HG02884 (cell line): ENCODE results near the gene KRTAP19-8.

ENCODE experiments used
- ATAC-seq: cut with Tn5 transposase; IDR thresholded peaks from one replicate; pipeline ENCODE4 v1.9.1; 2021; ENCODE audit warnings: mild to moderate bottlenecking, moderate library complexity; ENCODE audit not compliant: unreplicated experiment

Gene KRTAP19-8

DNA sequence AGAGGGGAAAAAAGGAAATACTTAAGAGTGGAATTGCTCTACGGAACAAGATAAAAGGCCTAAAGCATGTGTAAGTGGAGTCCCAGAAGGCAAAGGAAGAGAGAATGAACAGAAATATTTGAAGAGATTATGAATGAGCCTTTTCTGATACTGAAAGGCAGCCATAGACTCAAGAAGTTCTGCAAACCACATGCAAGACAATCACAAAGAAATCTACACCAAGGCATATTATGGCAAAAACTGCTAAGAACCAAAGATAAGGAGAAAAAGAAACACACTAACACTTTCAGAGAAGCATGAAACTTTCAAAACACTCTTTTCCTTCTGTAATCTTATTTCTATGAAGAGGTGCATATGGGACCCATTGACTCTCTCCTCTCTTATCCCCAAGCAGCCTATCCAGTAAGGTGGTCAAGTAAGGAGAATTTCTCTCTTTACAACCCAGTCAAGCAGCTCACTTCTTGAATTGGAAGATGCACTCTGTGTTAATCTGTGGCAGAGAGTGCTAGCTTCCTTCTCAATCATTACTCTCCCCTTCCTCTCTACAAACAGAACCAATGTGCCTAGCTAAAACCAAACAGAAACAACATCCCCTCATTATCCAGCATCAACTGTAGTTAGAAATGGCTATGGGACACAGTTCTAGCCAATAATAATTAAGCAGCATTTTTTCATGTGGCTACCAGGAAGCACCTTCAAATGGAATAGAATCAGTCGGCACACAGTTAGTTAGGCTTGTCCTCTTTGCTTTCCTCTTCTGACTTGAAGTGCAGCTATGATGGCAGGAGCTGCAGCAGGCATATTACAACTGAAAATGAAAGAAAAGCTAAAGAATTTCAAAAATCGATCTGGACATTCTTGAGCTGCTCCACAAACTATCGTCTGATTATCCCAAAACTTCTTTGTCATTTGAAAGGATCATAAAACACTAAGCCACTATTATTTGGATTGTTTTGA, 25.9 kb downstream of the KRTAP19-8 start:
- no peak for ATAC-seq

DNA sequence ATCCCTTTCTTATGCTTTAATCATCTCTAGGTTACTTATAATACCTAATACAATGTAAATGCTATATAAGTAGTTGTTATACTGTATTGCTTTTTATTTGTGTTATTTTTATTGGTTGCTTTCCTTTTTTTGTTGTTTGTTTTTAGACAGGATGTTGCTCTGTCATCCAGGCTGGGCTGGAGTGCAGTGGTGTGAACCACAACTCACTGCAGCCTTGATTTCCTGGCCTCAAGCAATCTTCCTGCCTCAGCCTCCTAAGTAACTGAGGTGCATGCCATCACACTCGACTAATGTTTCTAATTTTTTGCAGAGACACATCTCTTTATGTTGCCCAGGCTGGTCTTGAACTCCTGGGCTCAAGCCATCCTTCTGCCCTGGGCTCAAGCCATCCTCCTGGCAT, 26.9 kb downstream of the KRTAP19-8 start:
- no peak for ATAC-seq

DNA sequence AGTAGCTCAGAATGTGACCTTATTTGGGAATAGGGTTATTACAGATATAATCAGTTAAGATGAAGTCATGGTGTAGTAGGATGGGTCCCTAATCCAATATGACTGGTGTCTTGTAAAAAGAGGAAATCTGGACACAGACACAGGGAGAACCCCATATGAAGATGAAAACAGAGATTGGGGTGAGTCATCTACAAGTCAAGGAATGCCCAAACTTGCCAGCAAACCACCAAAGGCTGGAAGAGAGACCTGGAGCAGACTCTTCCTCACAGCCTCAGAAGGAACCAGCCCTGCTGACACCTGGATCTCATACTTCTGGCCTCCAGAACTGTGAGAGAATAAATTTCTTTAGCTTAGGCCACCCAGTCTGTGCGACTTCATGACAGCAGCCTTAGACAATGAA, 29.9 kb downstream of the KRTAP19-8 start:
- ATAC-seq: no peak

DNA sequence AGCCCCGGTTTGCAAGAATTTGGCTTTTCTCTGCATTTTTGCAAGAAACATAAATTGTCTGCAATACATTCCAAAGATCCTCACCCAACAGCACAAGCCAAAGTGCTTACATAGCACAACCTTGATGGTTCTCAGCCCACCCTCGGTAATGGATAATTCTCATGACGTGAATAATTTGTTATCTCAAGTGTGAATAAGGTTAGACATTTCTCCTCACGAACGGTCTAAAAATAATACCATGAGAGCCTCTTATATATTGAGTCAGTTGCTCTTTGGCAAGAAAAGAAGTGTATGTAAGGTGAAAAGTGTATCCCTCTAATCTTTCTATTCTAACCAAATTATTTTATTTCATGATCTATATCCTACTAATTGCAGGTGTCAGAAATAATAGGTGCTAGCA, 33.3 kb downstream of the KRTAP19-8 start:
- no peak for ATAC-seq

DNA sequence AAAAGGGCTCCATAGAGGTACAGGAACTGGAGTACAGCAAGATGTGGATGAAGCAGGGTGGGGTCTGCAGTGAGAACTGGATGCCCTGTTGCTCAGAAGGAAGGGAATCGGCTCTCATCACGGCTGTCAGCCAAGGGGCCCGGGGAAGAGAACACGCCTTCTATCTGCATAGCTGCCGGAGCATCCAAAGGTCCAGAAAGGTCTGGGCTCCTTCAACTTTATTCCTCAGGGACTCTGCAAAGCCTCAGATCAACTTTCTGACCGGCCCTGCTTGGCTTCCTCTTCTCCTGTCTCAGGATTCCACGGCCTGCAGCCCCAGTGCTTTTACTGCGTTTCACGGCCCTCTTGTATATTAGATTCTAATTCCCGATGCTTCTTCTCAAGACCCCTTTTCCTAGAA, 34.8 kb downstream of the KRTAP19-8 start:
- no peak for ATAC-seq

DNA sequence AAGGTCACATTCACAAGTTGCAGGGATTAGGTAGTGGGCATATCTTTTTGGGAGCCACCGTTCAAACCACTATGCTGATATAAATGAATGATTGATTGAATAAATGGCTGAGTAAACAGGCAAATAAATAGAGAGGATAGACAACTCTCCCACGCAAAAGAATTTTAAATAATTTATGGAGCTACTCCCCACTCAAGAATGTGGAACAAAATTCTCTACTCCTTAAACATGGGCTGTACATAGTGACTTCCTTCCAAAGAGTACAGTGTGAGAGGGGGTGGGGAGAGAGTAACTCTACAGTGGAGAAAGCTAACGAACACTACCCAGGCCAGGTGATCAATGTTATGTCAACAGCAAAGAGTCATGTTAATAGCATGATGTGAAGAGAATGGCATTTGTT, 40.7 kb downstream of the KRTAP19-8 start:
- no peak for ATAC-seq

DNA sequence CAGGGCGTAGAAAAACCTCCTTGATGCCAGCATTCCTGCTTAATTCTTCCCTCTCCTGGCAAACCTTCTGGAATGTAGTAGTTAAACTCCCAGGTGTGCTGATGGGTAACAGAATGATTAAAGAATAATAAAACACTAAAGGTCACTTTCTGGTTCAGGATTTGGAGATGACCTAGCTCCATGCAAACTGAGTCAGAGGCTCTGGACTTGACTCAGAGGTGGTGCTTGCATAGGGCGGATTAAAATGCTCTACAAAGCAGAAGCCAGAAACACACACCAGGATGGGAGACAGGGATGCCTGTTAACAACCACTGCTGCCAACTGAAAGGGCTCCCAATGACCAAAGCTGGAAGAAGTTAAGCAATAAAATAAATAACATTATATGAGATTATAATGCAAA, 41.5 kb downstream of the KRTAP19-8 start:
- no peak for ATAC-seq

DNA sequence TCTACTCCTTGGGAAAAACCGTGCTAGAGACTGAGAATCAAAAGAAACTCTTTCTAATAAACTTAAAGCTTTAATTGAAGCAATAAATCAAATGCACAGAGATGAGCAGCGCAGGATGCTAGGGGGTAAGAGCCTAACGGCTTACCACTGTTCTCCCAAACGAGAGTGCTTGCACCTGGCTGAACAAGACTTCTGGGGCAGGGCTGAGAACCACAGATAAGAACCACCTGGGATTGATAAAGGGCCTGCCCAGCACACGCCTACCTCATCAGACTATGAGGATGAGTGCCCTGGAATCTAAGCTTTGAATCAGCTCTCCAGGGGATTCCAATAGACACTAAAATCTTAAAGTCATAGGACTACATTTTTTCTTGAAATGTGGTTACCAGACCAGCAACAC, 43.3 kb downstream of the KRTAP19-8 start:
- ATAC-seq: no peak

DNA sequence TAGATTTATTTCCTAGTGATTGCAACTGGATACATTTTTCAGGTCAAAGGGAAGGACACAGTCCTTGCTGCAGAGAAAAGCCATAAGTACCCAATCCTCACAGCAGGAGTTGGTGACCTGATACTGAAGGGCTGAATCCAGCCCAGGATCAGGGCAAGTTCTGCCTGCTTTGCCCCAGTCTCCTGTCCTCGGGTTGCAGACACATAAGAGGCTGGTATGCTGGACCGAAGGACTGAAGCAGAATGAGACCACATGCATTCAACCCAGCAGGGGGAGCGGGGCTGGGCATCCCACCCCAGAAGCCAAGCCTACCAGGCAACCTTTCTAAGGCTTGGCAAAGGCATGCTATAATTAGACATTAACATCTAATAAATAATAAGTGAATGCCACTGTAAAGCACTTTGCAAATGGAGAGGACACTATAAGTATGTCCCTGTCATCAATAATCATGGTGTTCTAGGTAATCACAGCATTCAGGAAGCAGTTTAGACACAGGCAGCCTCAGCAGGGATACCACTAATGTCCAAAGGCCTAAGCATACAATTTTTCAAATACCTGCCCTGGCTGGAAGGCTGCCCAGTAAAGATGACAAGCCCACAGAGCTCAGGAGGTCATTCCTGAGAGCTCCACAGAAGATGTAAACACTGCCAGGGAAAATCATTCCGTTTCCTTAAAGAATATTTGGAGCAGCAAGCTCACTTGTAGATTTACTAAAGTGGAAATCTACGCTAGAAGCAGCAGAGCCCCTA, 47.6 kb downstream of the KRTAP19-8 start:
- no peak for ATAC-seq

DNA sequence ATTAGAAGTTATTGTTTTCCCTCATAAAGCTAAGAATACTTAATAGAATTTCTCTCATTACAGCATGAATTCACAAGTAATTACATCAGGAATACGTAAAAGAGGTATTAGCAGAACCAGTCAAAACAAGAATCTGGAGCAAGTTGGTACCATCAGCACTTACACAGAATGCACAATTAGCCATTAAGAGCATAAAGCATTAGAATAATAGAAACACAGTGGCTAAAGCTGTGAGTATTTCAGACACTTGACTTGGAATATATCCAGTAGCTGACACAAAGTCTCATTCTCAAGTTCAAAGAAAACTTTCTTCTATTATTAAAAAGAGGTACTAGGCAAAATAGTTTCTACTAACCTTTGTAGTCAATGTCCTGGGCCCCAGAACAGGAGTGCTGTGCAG, 49.6 kb downstream of the KRTAP19-8 start:
- ATAC-seq: no peak
